T-helper 1 cell treated with Interleukin-12 subunit alpha and Interleukin-12 subunit beta and Interleukin-4 antibody, amounts not matched to agents 30 ng/mL and 1 ng/mL, for 36 hours (primary cell): Measurements from ENCODE around the gene PDE2A. TPM values are rescaled to one million over a fixed set of nuclear protein-coding genes. Genes with fewer than 3 reads are reported as not detected.

Source experiments
- intact Hi-C: fragments of 100-400 bp; cut with micrococcal nuclease; formaldehyde crosslinking; loops from one replicate; pipeline ENCODE4 v1.15.1; 2024
- total RNA-seq: library from RNA; stranded (reverse); gene quantifications from 2 replicates; pipeline ENCODE4 v1.2.3, GENCODE V29; 2022

PDE2A gene
- total RNA-seq, 1 donor from 2014 or later, result 0.81 TPM

GRCh38 chr11:72685560-72686480 lies 11.6 kb upstream of the PDE2A start:
- intact Hi-C loops, result loop anchor here (2.0 kb wide), 2 partner anchors 37 to 107 kb away; no protein-coding TSS in a partner anchor

- intact Hi-C loops, result loop anchor here (2.0 kb wide), 1 partner anchor 108 kb away; no protein-coding TSS in a partner anchor
These were observed 10.2 kb upstream of the PDE2A start for GRCh38 chr11:72684236-72684912.

- intact Hi-C loops, result loop anchor here (1.0 to 2.0 kb wide), 4 partner anchors 98 to 559 kb away; no protein-coding TSS in a partner anchor
These were observed 9.6 kb upstream of the PDE2A start for GRCh38 chr11:72683782-72684200.

GRCh38 chr11:72682858-72683243 lies 8.6 kb upstream of the PDE2A start:
- intact Hi-C loops, result loop anchor here (1.0 to 2.0 kb wide), 4 partner anchors 15 to 560 kb away; no protein-coding TSS in a partner anchor

- intact Hi-C loops, result loop anchor here (1.0 to 2.0 kb wide), 2 partner anchors 14 to 560 kb away; no protein-coding TSS in a partner anchor
These were observed 8.1 kb upstream of the PDE2A start for GRCh38 chr11:72682238-72682857.

- intact Hi-C loops, result loop anchor here (1.0 to 2.0 kb wide), 2 partner anchors 13 to 561 kb away; no protein-coding TSS in a partner anchor
These were observed 7.3 kb upstream of the PDE2A start for GRCh38 chr11:72681226-72682153.

GRCh38 chr11:72680624-72681158 lies 6.5 kb upstream of the PDE2A start:
- intact Hi-C loops, result no loop called here

- intact Hi-C loops, result no loop called here
These were observed 5.6 kb upstream of the PDE2A start for GRCh38 chr11:72679869-72680268.

GRCh38 chr11:72678524-72678923 lies 4.3 kb upstream of the PDE2A start:
- intact Hi-C loops, result no loop called here

- intact Hi-C loops, result loop anchor here (2.0 kb wide), 1 partner anchor 34 kb away; no protein-coding TSS in a partner anchor
These were observed 2.7 kb upstream of the PDE2A start for GRCh38 chr11:72676861-72677341.

GRCh38 chr11:72675221-72675620 lies 999 bp upstream of the PDE2A start:
- intact Hi-C loops, result no loop called here

GRCh38 chr11:72673284-72673942 lies 809 bp downstream of the PDE2A start:
- intact Hi-C loops, result no loop called here

- intact Hi-C loops, result no loop called here
These were observed 1.5 kb downstream of the PDE2A start for GRCh38 chr11:72672597-72673238.

- intact Hi-C loops, result no loop called here
These were observed 2.8 kb downstream of the PDE2A start for GRCh38 chr11:72671152-72672099.

GRCh38 chr11:72670041-72670440 lies 4.2 kb downstream of the PDE2A start:
- intact Hi-C loops, result no loop called here

GRCh38 chr11:72669527-72669926 lies 4.7 kb downstream of the PDE2A start:
- intact Hi-C loops, result no loop called here

GRCh38 chr11:72668629-72669347 lies 5.4 kb downstream of the PDE2A start:
- intact Hi-C loops, result loop anchor here (1.0 kb wide), 1 partner anchor 14 kb away; no protein-coding TSS in a partner anchor
